GM20000 (cell line): ENCODE measurements around the gene TSC22D4.

Experiments
- DNase-seq: peaks from one replicate; pipeline ENCODE4 v3.0.0; 2012; ENCODE audit warnings: low spot score
- TF ChIP-seq, protein P1 (sequence below): IDR thresholded peaks from 2 replicates; pipeline ENCODE4 v1.5.1; 2012; ENCODE audit warnings: mild to moderate bottlenecking, control low read depth; ENCODE audit errors: extremely low read depth, missing control alignments

The TSC22D4 gene

DNA sequence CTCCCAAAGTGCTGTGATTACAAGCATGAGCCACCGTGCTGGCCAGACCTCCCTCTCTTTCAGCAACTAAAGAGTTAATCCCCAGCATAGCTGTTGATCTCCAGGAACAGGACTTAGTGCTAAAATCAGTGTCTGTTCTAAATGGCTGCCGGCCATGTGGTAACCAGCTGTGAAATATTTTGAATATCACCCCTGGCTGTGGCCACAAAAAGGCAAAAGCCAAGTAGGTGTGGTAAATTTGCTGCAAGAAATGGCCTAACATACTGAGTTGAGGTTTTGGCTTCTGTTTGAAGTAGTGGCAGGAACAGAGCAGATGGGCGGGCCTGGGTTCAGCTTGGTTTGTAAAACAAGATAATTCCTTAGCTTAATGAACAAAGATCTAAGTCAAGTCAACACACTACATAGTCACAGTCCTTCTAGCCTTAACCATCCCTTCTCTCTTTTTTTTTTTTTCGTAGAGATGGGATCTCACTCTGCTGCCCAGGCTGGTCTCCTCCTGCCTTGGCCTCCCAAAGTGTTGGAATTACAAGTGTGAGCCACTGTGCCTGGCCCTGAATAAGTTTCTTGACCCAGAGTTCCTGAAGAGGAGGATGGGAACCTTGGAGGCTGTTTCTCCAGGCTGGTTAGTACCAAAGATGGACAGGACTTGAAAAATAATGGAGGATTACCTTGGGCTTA lies 37.3 kb upstream of the TSC22D4 start:
- DNase-seq, result peak; percentile 53
- TF ChIP-seq, protein P1, sequence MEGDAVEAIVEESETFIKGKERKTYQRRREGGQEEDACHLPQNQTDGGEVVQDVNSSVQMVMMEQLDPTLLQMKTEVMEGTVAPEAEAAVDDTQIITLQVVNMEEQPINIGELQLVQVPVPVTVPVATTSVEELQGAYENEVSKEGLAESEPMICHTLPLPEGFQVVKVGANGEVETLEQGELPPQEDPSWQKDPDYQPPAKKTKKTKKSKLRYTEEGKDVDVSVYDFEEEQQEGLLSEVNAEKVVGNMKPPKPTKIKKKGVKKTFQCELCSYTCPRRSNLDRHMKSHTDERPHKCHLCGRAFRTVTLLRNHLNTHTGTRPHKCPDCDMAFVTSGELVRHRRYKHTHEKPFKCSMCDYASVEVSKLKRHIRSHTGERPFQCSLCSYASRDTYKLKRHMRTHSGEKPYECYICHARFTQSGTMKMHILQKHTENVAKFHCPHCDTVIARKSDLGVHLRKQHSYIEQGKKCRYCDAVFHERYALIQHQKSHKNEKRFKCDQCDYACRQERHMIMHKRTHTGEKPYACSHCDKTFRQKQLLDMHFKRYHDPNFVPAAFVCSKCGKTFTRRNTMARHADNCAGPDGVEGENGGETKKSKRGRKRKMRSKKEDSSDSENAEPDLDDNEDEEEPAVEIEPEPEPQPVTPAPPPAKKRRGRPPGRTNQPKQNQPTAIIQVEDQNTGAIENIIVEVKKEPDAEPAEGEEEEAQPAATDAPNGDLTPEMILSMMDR, result no peak

DNA sequence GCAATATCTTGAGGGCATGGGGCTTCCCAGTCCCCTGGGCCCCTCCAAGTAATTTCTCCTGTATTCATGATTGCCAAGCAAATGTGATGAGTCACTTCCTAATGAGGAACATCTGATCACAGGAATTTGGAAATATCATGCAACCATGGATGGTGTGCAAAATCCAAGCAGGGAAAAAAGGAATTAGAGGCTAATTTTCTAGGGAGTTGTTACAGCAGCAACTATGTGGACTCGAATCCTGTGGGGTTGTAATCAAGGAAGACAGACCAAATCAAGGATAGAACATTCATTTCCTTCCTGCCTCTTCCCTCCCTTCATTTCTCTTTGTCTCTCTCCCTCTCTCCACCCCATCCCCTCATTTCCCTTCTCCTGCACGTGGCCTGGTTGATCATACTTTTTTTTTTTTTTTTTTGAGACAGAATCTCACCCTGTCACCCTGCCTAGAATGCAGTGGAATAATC lies 36.1 kb upstream of the TSC22D4 start:
- TF ChIP-seq, protein P1, result no peak
- DNase-seq, result no peak

DNA sequence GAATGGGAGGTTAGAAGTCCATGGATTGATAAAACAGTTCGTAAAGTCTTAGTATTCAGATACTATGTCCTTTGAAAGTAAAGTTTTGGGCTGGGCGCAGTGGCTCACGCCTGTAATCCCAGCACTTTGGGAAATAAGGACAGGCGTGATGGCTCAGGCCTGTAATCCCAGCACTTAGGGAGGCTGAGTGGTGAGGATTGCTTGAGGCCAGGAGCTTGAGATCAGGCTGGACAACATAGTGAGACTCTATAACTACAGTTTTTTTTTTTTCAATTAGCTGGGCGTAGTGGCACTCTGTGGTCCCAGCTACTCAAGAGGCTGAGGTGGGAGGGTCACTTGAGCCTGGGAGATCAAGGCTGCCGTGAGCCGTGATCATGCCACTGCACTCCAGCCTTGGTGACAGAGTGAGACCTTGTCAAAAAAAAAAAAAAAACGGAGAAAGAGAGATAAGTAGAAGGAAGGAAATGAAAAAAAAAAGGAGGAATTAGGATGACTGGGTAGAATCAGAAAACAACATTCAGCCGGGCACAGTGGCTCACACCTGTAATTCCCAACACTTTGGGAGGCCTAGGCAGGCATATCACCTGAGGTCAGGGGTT lies 34.3 kb upstream of the TSC22D4 start:
- TF ChIP-seq, protein P1, result no peak
- DNase-seq, result no peak

DNA sequence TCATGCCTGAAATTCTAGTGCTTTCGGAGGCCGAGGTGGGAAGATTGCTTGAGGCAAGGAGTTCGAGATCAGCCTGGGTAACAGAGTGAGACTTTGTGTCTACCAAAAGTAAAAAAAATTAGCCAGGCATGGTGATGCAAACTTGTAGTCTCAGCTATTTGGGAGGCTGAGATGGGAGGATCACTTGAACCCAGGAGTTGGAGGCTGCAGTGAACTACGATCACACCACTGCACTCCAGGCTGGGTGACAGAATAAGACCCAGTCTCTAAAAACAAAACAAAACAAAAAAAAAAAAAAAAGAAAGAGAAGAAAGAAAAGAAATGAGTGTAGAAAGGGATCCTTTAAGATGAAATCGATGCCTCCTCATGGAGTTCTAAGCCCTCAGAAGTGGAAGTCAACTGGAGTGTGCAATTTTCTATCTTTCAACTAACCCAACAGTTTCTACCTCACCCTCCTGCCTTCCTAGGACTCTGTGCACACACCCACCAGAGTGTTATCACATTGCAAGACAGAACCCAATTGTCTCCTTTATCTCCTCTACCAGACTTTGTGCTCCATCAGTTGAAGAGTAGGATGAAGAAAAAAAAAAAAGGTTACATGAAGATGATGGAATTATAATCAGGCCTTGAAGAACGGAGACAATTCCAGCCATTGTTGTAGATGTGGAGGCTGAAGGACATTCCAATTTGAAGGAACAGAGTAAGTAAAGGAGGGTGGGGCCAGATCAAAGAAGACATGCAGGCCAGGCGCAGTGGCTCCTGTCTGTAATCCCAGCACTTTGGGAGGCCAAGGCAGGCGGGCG lies 31.6 kb upstream of the TSC22D4 start:
- no peak for DNase-seq
- TF ChIP-seq, protein P1, result no peak

DNA sequence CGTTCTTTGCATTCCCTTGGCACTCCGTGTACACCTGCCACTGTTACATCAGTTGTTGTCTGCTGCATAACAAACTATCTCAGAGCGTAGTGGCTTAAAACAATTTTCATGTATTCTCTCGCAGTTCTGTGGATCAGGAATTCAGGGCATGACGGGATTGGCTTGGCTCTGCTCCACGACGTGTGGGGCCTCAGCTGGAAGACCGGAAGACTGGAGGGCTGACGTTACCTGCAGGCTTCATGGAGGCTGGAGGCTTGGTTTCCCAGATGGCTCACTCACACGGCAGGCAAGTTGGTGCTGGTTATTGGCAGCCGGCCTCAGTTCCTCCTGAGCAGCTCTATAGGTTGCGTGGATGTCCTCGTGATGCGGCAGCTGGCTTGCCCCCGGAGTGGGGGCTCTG lies 30.2 kb upstream of the TSC22D4 start:
- TF ChIP-seq, protein P1, result no peak
- DNase-seq, result no peak

DNA sequence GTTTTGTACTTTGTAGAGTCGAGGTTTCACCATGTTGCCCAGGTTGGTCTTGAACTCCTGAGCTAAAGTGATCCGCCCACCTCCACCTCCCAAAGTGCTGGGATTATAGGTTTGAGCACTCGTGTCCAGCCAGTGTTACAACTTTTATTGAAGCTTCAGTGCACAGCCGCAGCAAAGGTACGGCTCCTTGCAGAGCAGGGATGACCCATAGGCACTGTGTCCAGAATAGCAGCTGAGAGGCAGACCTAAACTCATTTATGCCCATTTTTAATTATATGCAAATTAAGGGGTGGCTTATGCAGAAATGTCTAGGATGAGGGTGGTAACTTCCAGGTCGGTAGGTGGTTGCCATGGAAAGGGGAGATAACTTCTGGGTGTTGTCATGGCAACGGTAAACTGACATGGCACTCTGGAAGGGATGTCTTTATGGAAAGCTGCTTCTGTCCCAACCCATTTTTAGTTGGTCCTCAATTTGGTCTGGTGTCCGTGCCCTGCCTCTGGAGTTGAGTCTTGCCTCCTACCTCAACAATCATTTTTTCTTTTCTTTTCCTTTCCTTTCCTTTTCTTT lies 27.4 kb upstream of the TSC22D4 start:
- TF ChIP-seq, protein P1, result no peak
- no peak for DNase-seq
